ENCODE measurements around the gene PDZD8. TPM values are rescaled to one million over a fixed set of nuclear protein-coding genes. Genes with fewer than 3 reads are reported as not detected.
"Not testable (repeated sequence)": the region's sequence is repeated elsewhere in the genome, so short reads cannot be mapped to it uniquely, and the experiment has no call there.

The PDZD8 gene
- total RNA-seq, 4 donors from 2014 or later, result 29.6 to 60.1 (median 42.4) TPM

DNA sequence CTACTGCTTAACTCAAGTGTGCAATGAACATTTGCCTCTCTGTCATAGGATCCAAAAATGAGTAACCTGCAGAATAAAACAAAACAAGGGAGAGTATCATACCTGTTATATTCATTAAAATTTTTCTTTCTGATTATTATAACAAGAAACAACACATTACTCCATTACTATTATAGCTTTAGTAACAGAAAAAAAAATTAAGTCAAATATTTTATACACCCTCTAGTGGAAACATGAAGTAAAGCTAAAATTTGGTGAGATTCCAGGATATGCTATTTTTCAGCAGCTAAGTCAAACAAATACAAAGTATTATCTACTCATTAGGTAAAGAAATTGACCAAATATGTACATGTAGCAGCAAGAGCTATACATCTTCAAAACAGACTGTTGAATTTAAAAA lies 56.3 kb downstream of the PDZD8 start:
- TF ChIP-seq, protein P1, sequence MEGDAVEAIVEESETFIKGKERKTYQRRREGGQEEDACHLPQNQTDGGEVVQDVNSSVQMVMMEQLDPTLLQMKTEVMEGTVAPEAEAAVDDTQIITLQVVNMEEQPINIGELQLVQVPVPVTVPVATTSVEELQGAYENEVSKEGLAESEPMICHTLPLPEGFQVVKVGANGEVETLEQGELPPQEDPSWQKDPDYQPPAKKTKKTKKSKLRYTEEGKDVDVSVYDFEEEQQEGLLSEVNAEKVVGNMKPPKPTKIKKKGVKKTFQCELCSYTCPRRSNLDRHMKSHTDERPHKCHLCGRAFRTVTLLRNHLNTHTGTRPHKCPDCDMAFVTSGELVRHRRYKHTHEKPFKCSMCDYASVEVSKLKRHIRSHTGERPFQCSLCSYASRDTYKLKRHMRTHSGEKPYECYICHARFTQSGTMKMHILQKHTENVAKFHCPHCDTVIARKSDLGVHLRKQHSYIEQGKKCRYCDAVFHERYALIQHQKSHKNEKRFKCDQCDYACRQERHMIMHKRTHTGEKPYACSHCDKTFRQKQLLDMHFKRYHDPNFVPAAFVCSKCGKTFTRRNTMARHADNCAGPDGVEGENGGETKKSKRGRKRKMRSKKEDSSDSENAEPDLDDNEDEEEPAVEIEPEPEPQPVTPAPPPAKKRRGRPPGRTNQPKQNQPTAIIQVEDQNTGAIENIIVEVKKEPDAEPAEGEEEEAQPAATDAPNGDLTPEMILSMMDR (IDR thresholded peaks at IDR 0.05), result no peak
- ATAC-seq (ENCODE audit: low FRiP score) (no peak), DNase-seq (ENCODE audit: low spot score) (no peak)

DNA sequence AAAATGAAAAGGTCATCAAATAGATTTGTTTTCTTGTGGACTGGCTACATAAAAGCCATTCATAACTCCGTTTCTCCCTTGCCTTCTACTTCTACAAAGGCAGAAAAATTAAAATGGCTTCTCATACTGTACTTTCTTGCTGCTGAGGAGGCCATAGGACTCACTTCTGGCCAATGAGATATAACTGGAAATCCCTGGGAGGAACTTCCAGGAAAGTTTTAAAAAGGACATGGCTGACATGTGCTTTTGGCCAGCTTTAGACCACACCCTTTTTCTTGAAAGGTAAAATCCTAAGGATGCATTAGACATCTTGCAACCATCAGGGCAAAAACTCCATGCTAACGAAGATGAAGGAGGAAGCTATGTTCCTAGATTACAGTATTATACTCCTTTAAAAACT lies 58.5 kb downstream of the PDZD8 start:
- ATAC-seq (ENCODE audit: low FRiP score), result no peak
- TF ChIP-seq, protein P1 (IDR thresholded peaks at IDR 0.05), result no peak

GRCh38 chr10:117313641-117314040 lies 61.6 kb downstream of the PDZD8 start:
- ATAC-seq (ENCODE audit: low FRiP score), result no peak
- TF ChIP-seq, protein P1 (IDR thresholded peaks at IDR 0.05), result no peak
- DNase-seq (ENCODE audit: low spot score), result no peak

More for the DNA sequence above, 58.5 kb downstream of the PDZD8 start:
- DNase-seq (ENCODE audit: low spot score), result no peak

DNA sequence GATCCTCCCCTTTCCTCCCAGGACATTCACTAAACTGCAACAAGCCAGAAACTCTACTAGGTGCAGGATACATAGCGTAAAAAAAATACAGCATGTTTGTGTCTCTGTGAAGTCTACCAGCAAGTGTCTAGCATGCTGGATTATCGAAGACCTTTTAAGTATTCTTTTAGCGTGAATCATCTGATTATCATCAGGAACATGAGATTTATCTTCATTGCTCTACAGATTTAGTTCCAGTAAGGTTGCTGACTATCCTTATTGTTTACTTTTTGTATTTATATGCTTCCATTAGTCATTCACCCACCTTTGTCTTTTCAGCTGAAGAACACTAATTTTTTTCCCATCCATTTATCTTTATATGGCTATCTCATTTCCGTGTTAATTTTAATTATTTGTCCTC lies 62.8 kb downstream of the PDZD8 start:
- TF ChIP-seq, protein P1 (IDR thresholded peaks at IDR 0.05), result no peak
- no peak for DNase-seq (ENCODE audit: low spot score)
- no peak for ATAC-seq (ENCODE audit: low FRiP score)

GRCh38 chr10:117311261-117311660 lies 64.0 kb downstream of the PDZD8 start:
- TF ChIP-seq, protein P1 (IDR thresholded peaks at IDR 0.05), result no peak

GRCh38 chr10:117306674-117307073 lies 68.6 kb downstream of the PDZD8 start:
- ATAC-seq (ENCODE audit: low FRiP score), result no peak
- no peak for DNase-seq (ENCODE audit: low spot score)
- TF ChIP-seq, protein P1 (IDR thresholded peaks at IDR 0.05), result no peak

More at GRCh38 chr10:117311261-117311660, 64.0 kb downstream of the PDZD8 start:
- ATAC-seq (ENCODE audit: low FRiP score) (no peak), DNase-seq (ENCODE audit: low spot score) (no peak)

GRCh38 chr10:117303451-117303850 lies 71.8 kb downstream of the PDZD8 start:
- not testable (repeated sequence) for ATAC-seq (ENCODE audit: low FRiP score); DNase-seq (ENCODE audit: low spot score)

GRCh38 chr10:117300671-117301070 lies 74.6 kb downstream of the PDZD8 start:
- ATAC-seq (ENCODE audit: low FRiP score) (no peak), DNase-seq (ENCODE audit: low spot score) (no peak)
- TF ChIP-seq, protein P1 (IDR thresholded peaks at IDR 0.05), result no peak

Measured in omental fat pad (tissue), 4 donors.